ENCODE data around the gene PTPRG. TPM values are rescaled to one million over a fixed set of nuclear protein-coding genes. Genes with fewer than 3 reads are reported as not detected.

The PTPRG gene
- total RNA-seq, 1 donor from 2014 or later = 39.6 TPM

- TF ChIP-seq, protein P1, sequence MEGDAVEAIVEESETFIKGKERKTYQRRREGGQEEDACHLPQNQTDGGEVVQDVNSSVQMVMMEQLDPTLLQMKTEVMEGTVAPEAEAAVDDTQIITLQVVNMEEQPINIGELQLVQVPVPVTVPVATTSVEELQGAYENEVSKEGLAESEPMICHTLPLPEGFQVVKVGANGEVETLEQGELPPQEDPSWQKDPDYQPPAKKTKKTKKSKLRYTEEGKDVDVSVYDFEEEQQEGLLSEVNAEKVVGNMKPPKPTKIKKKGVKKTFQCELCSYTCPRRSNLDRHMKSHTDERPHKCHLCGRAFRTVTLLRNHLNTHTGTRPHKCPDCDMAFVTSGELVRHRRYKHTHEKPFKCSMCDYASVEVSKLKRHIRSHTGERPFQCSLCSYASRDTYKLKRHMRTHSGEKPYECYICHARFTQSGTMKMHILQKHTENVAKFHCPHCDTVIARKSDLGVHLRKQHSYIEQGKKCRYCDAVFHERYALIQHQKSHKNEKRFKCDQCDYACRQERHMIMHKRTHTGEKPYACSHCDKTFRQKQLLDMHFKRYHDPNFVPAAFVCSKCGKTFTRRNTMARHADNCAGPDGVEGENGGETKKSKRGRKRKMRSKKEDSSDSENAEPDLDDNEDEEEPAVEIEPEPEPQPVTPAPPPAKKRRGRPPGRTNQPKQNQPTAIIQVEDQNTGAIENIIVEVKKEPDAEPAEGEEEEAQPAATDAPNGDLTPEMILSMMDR (IDR thresholded peaks at IDR 0.05; ENCODE audit: insufficient read depth, low read depth, low read length) = no peak
- TF ChIP-seq EZH2 (IDR thresholded peaks at IDR 0.05; ENCODE audit: insufficient read depth, low read length) = no peak
- Histone ChIP-seq H3K9me3 (ENCODE audit: insufficient read depth, low read depth, low read length) (no peaks in the 10 kb centered on the region), H3K79me2 (ENCODE audit: insufficient read depth, low read length) (no peaks in the 10 kb centered on the region), H2AFZ (ENCODE audit: low read depth, low read length) (no peak overlapping the region), H3K27me3 (ENCODE audit: insufficient read depth, low read length) (no peaks in the 10 kb centered on the region), H3K9ac (ENCODE audit: low read length) (no peak overlapping the region), H3K4me1 (ENCODE audit: insufficient read depth, low read length) (no peaks in the 10 kb centered on the region), H3K4me3 (ENCODE audit: insufficient read depth, low read depth, low read length) (no peak overlapping the region), H3K4me2 (ENCODE audit: low read length) (no peak overlapping the region), H4K20me1 (ENCODE audit: insufficient read depth, low read length) (no peaks in the 10 kb centered on the region), H3K27ac (ENCODE audit: low read depth, low read length) (no peak overlapping the region), H3K36me3 (ENCODE audit: insufficient read depth, low read length) (no peaks in the 10 kb centered on the region)
- Mint-ChIP-seq H3K4me1 (ENCODE audit: low read depth, unreplicated experiment) (peaks cover 3% of the 10 kb centered on the region), H3K27ac (ENCODE audit: unreplicated experiment) (no peak overlapping the region), H3K36me3 (ENCODE audit: low read depth, unreplicated experiment) (peaks cover 2% of the 10 kb centered on the region), H3K9me3 (ENCODE audit: unreplicated experiment) (no peaks in the 10 kb centered on the region), H3K27me3 (ENCODE audit: low read depth, unreplicated experiment) (no peaks in the 10 kb centered on the region), H3K4me3 (ENCODE audit: unreplicated experiment) (no peak overlapping the region)
- FAIRE-seq (no peak), DNase-seq (ENCODE audit: low read depth) (peak; percentile 12)
These were observed 578.6 kb downstream of the PTPRG start for GRCh38 chr3:62139957-62140356.

GRCh38 chr3:62142331-62143085 is 581.1 kb downstream of the PTPRG start:
- H3K9ac ChIP-seq (ENCODE audit: low read length) = no peak overlapping the region
- H3K79me2 ChIP-seq (ENCODE audit: insufficient read depth, low read length) = no peaks in the 10 kb centered on the region
- DNase-seq (ENCODE audit: low read depth) (peak; percentile 20), FAIRE-seq (no peak)
- H3K27ac Mint-ChIP-seq (ENCODE audit: unreplicated experiment) = no peak overlapping the region
- H3K4me1 Mint-ChIP-seq (ENCODE audit: low read depth, unreplicated experiment) = peaks cover 3% of the 10 kb centered on the region
- no peaks in the 10 kb centered on the region for H3K4me1 ChIP-seq (ENCODE audit: insufficient read depth, low read length)
- TF ChIP-seq, protein P1 (IDR thresholded peaks at IDR 0.05; ENCODE audit: insufficient read depth, low read depth, low read length) = no peak
- no peak for TF ChIP-seq EZH2 (IDR thresholded peaks at IDR 0.05; ENCODE audit: insufficient read depth, low read length)
- H3K27me3 ChIP-seq (ENCODE audit: insufficient read depth, low read length) = no peaks in the 10 kb centered on the region
- H3K4me2 ChIP-seq (ENCODE audit: low read length) = no peak overlapping the region
- no peak overlapping the region for H3K4me3 Mint-ChIP-seq (ENCODE audit: unreplicated experiment)
- no peaks in the 10 kb centered on the region for H3K36me3 ChIP-seq (ENCODE audit: insufficient read depth, low read length)
- H3K27ac ChIP-seq (ENCODE audit: low read depth, low read length) = no peak overlapping the region
- no peak overlapping the region for H2AFZ ChIP-seq (ENCODE audit: low read depth, low read length)
- no peak overlapping the region for H3K4me3 ChIP-seq (ENCODE audit: insufficient read depth, low read depth, low read length)
- H3K36me3 Mint-ChIP-seq (ENCODE audit: low read depth, unreplicated experiment) = no peaks in the 10 kb centered on the region
- no peaks in the 10 kb centered on the region for H3K9me3 ChIP-seq (ENCODE audit: insufficient read depth, low read depth, low read length)
- H3K27me3 Mint-ChIP-seq (ENCODE audit: low read depth, unreplicated experiment) = no peaks in the 10 kb centered on the region
- H4K20me1 ChIP-seq (ENCODE audit: insufficient read depth, low read length) = no peaks in the 10 kb centered on the region
- no peaks in the 10 kb centered on the region for H3K9me3 Mint-ChIP-seq (ENCODE audit: unreplicated experiment)

GRCh38 chr3:62143843-62144450 is 582.6 kb downstream of the PTPRG start:
- H3K9me3 Mint-ChIP-seq (ENCODE audit: unreplicated experiment) = no peaks in the 10 kb centered on the region
- H3K9me3 ChIP-seq (ENCODE audit: insufficient read depth, low read depth, low read length) = no peaks in the 10 kb centered on the region
- no peak overlapping the region for H3K4me2 ChIP-seq (ENCODE audit: low read length)
- no peak overlapping the region for H3K27ac Mint-ChIP-seq (ENCODE audit: unreplicated experiment)
- no peaks in the 10 kb centered on the region for H3K36me3 Mint-ChIP-seq (ENCODE audit: low read depth, unreplicated experiment)
- no peak overlapping the region for H2AFZ ChIP-seq (ENCODE audit: low read depth, low read length)
- no peaks in the 10 kb centered on the region for H3K27me3 Mint-ChIP-seq (ENCODE audit: low read depth, unreplicated experiment)
- FAIRE-seq (no peak), DNase-seq (ENCODE audit: low read depth) (no peak)
- peaks cover 3% of the 10 kb centered on the region for H3K4me1 Mint-ChIP-seq (ENCODE audit: low read depth, unreplicated experiment)
- H3K27ac ChIP-seq (ENCODE audit: low read depth, low read length) = no peak overlapping the region
- H3K27me3 ChIP-seq (ENCODE audit: insufficient read depth, low read length) = no peaks in the 10 kb centered on the region
- H3K79me2 ChIP-seq (ENCODE audit: insufficient read depth, low read length) = no peaks in the 10 kb centered on the region
- H3K4me1 ChIP-seq (ENCODE audit: insufficient read depth, low read length) = no peaks in the 10 kb centered on the region
- H3K4me3 Mint-ChIP-seq (ENCODE audit: unreplicated experiment) = no peak overlapping the region
- TF ChIP-seq EZH2 (IDR thresholded peaks at IDR 0.05; ENCODE audit: insufficient read depth, low read length) = no peak
- TF ChIP-seq, protein P1 (IDR thresholded peaks at IDR 0.05; ENCODE audit: insufficient read depth, low read depth, low read length) = no peak
- H3K4me3 ChIP-seq (ENCODE audit: insufficient read depth, low read depth, low read length) = no peak overlapping the region
- H3K9ac ChIP-seq (ENCODE audit: low read length) = no peak overlapping the region
- H4K20me1 ChIP-seq (ENCODE audit: insufficient read depth, low read length) = no peaks in the 10 kb centered on the region
- H3K36me3 ChIP-seq (ENCODE audit: insufficient read depth, low read length) = no peaks in the 10 kb centered on the region
